Activated CD4-positive, alpha-beta memory T cell treated with anti-CD3 and anti-CD28 coated beads, Interleukin-2, amount 10 ng/mL, durations not matched to agents 7 days and 5 days (primary cell): Measurements from ENCODE around the gene ATP2B3. TPM values are rescaled to one million over a fixed set of nuclear protein-coding genes. Genes with fewer than 3 reads are reported as not detected.
A peak's percentile ranks its signal among the peaks of the same experiment; 100 is the strongest.
"Not testable (repeated sequence)": the region's sequence is repeated elsewhere in the genome, so short reads cannot be mapped to it uniquely, and the experiment has no call there.

ENCODE experiments used
- CTCF ChIA-PET: fragments of 350-600 bp; sonication (Branson Sonifier 250); formaldehyde crosslinking; loops from one replicate; lab custom pipeline; 2021; ENCODE audit warnings: antibody characterized with exemption, inconsistent platforms; lab: Charles Lee
- POLR2A ChIA-PET: fragments of 350-600 bp; sonication (Branson Sonifier 250); formaldehyde crosslinking; loops from one replicate; lab custom pipeline; 2021; ENCODE audit warnings: antibody characterized with exemption; lab: Charles Lee
- DNase-seq: peaks from one replicate; pipeline ENCODE4 v3.0.0-alpha.2; 2020
- H3K27ac Mint-ChIP-seq: one replicate; pipeline ENCODE4 v1.8.0; 2021; ENCODE audit warnings: mild to moderate bottlenecking, mixed read lengths
- H3K27me3 Mint-ChIP-seq: one replicate; pipeline ENCODE4 v1.8.0; 2021; ENCODE audit warnings: mixed read lengths
- H3K36me3 Mint-ChIP-seq: one replicate; pipeline ENCODE4 v1.8.0; 2021; ENCODE audit warnings: low read depth, mixed read lengths
- H3K4me1 Mint-ChIP-seq: one replicate; pipeline ENCODE4 v1.8.0; 2021; ENCODE audit warnings: mixed read lengths
- H3K4me3 Mint-ChIP-seq: one replicate; pipeline ENCODE4 v1.8.0; 2021; ENCODE audit warnings: mild to moderate bottlenecking, mixed read lengths
- H3K9me3 Mint-ChIP-seq: one replicate; pipeline ENCODE4 v1.8.0; 2021; ENCODE audit warnings: mixed read lengths
- total RNA-seq, 2 experiments: library from RNA; stranded (reverse); gene quantifications; one replicate each; pipeline ENCODE4 v1.2.3, GENCODE V29; 2021

Gene ATP2B3
- total RNA-seq, 2 experiments from 2014 or later = not detected

- no peak for DNase-seq
- ChIA-PET POLR2A (interaction anchor here (2.8 kb wide), 1 partner anchor 8 kb away, joined by 14 read pairs; no protein-coding TSS in a partner anchor), CTCF (no interaction called here)
- H3K36me3 Mint-ChIP-seq = no peaks in the 10 kb centered on the region
- H3K27me3 Mint-ChIP-seq = no peaks in the 10 kb centered on the region
- H3K4me3 Mint-ChIP-seq = peak overlapping the region; percentile 21
- H3K4me1 Mint-ChIP-seq = peaks cover 52% of the 10 kb centered on the region
- H3K9me3 Mint-ChIP-seq = no peaks in the 10 kb centered on the region
- no peak overlapping the region for H3K27ac Mint-ChIP-seq
Measured at GRCh38 chrX:153601511-153602110, 84.2 kb downstream of the ATP2B3 start.

GRCh38 chrX:153602601-153603000 lies 85.2 kb downstream of the ATP2B3 start:
- Mint-ChIP-seq H3K4me1 (peaks cover 43% of the 10 kb centered on the region), H3K27me3 (peaks cover 2% of the 10 kb centered on the region), H3K4me3 (no peak overlapping the region), H3K9me3 (no peaks in the 10 kb centered on the region), H3K27ac (no peak overlapping the region), H3K36me3 (no peaks in the 10 kb centered on the region)
- POLR2A ChIA-PET = no interaction called here
- DNase-seq = no peak
- CTCF ChIA-PET = no interaction called here

- no peaks in the 10 kb centered on the region for H3K9me3 Mint-ChIP-seq
- peaks cover 37% of the 10 kb centered on the region for H3K4me1 Mint-ChIP-seq
- CTCF ChIA-PET = no interaction called here
Measured at GRCh38 chrX:153603131-153603656, 85.8 kb downstream of the ATP2B3 start.

GRCh38 chrX:153604666-153605380 lies 87.4 kb downstream of the ATP2B3 start:
- not testable (repeated sequence) for H3K27me3 Mint-ChIP-seq, H3K9me3 Mint-ChIP-seq, H3K36me3 Mint-ChIP-seq, DNase-seq, H3K27ac Mint-ChIP-seq, H3K4me3 Mint-ChIP-seq
- H3K4me1 Mint-ChIP-seq = peaks cover 38% of the 10 kb centered on the region
- ChIA-PET POLR2A (interaction anchor here (1.2 kb wide), 1 partner anchor 12 kb away, joined by 3 read pairs; no protein-coding TSS in a partner anchor), CTCF (interaction anchor here (1.5 kb wide), 1 partner anchor 63 kb away, joined by 3 read pairs; no protein-coding TSS in a partner anchor)

More at GRCh38 chrX:153603131-153603656, 85.8 kb downstream of the ATP2B3 start:
- Mint-ChIP-seq H3K36me3 (no peaks in the 10 kb centered on the region), H3K27ac (no peak overlapping the region), H3K27me3 (peaks cover 2% of the 10 kb centered on the region), H3K4me3 (no peak overlapping the region)
- DNase-seq = no peak
- POLR2A ChIA-PET = no interaction called here

- POLR2A ChIA-PET = interaction anchor here (1.2 kb wide), 1 partner anchor 10 kb away, joined by 3 read pairs; no protein-coding TSS in a partner anchor
- Mint-ChIP-seq H3K36me3 (no peaks in the 10 kb centered on the region), H3K27me3 (peaks cover 9% of the 10 kb centered on the region), H3K4me1 (peaks cover 25% of the 10 kb centered on the region), H3K9me3 (no peaks in the 10 kb centered on the region), H3K4me3 (no peak overlapping the region), H3K27ac (no peak overlapping the region)
- DNase-seq = no peak
- CTCF ChIA-PET = interaction anchor here (0.6 to 1.2 kb wide), 2 partner anchors 10 to 60 kb away, joined by 3 to 4 read pairs; no protein-coding TSS in a partner anchor
Measured at GRCh38 chrX:153606503-153606902, 89.1 kb downstream of the ATP2B3 start.

- Mint-ChIP-seq H3K4me1 (peaks cover 18% of the 10 kb centered on the region), H3K27me3 (peaks cover 11% of the 10 kb centered on the region), H3K27ac (no peak overlapping the region), H3K4me3 (no peak overlapping the region), H3K36me3 (no peaks in the 10 kb centered on the region), H3K9me3 (no peaks in the 10 kb centered on the region)
- CTCF ChIA-PET = interaction anchor here (1.4 to 2.8 kb wide), 3 partner anchors 55 to 69 kb away, joined by 3 to 17 read pairs (median 3); no protein-coding TSS in a partner anchor
- DNase-seq = no peak
- POLR2A ChIA-PET = no interaction called here
Measured at GRCh38 chrX:153608376-153608775, 90.9 kb downstream of the ATP2B3 start.

GRCh38 chrX:153608806-153609205 lies 91.4 kb downstream of the ATP2B3 start:
- Mint-ChIP-seq H3K9me3 (no peaks in the 10 kb centered on the region), H3K27me3 (peaks cover 13% of the 10 kb centered on the region), H3K4me1 (peaks cover 13% of the 10 kb centered on the region), H3K27ac (no peak overlapping the region), H3K4me3 (no peak overlapping the region), H3K36me3 (no peaks in the 10 kb centered on the region)
- POLR2A ChIA-PET = interaction anchor here (1.7 kb wide), 1 partner anchor 9 kb away, joined by 14 read pairs; the partner anchor contains the start of gene CCNQ
- no peak for DNase-seq
- CTCF ChIA-PET = interaction anchor here (1.1 to 2.8 kb wide), 9 partner anchors 9 to 578 kb away, joined by 3 to 24 read pairs (median 5); partner anchors contain the start of genes CCNQ and DUSP9

GRCh38 chrX:153609917-153610835 lies 92.7 kb downstream of the ATP2B3 start:
- POLR2A ChIA-PET = interaction anchor here (0.8 to 1.7 kb wide), 2 partner anchors 10 to 27 kb away, joined by 4 to 14 read pairs; partner anchors contain the start of gene CCNQ
- Mint-ChIP-seq H3K27ac (no peak overlapping the region), H3K4me1 (peaks cover 14% of the 10 kb centered on the region), H3K27me3 (peaks cover 16% of the 10 kb centered on the region), H3K9me3 (no peaks in the 10 kb centered on the region), H3K4me3 (peak overlapping the region; percentile 71), H3K36me3 (no peaks in the 10 kb centered on the region)
- peak; percentile 72 for DNase-seq
- CTCF ChIA-PET = interaction anchor here (0.6 to 2.8 kb wide), 18 partner anchors 11 to 669 kb away, joined by 3 to 24 read pairs (median 3); partner anchors contain the start of genes CCNQ, DUSP9 and PNCK

- DNase-seq = no peak
- no peaks in the 10 kb centered on the region for H3K36me3 Mint-ChIP-seq
- H3K27ac Mint-ChIP-seq = no peak overlapping the region
- no peaks in the 10 kb centered on the region for H3K9me3 Mint-ChIP-seq
- peaks cover 18% of the 10 kb centered on the region for H3K27me3 Mint-ChIP-seq
- POLR2A ChIA-PET = no interaction called here
- H3K4me1 Mint-ChIP-seq = peaks cover 15% of the 10 kb centered on the region
- CTCF ChIA-PET = interaction anchor here (2.1 to 2.8 kb wide), 2 partner anchors 52 to 57 kb away, joined by 13 to 17 read pairs; no protein-coding TSS in a partner anchor
- H3K4me3 Mint-ChIP-seq = no peak overlapping the region
Measured at GRCh38 chrX:153610836-153611213, 93.4 kb downstream of the ATP2B3 start.

- POLR2A ChIA-PET = no interaction called here
- H3K4me1 Mint-ChIP-seq = peaks cover 15% of the 10 kb centered on the region
Measured at GRCh38 chrX:153611298-153612095, 94.1 kb downstream of the ATP2B3 start.

GRCh38 chrX:153612413-153612812 lies 95.0 kb downstream of the ATP2B3 start:
- Mint-ChIP-seq H3K4me3 (no peak overlapping the region), H3K9me3 (no peaks in the 10 kb centered on the region), H3K4me1 (peaks cover 15% of the 10 kb centered on the region), H3K36me3 (no peaks in the 10 kb centered on the region), H3K27me3 (peaks cover 21% of the 10 kb centered on the region), H3K27ac (no peak overlapping the region)
- no peak for DNase-seq
- CTCF ChIA-PET = no interaction called here
- POLR2A ChIA-PET = no interaction called here

More at GRCh38 chrX:153611298-153612095, 94.1 kb downstream of the ATP2B3 start:
- Mint-ChIP-seq H3K36me3 (no peaks in the 10 kb centered on the region), H3K4me3 (no peak overlapping the region), H3K9me3 (no peaks in the 10 kb centered on the region), H3K27ac (no peak overlapping the region), H3K27me3 (peaks cover 21% of the 10 kb centered on the region)
- CTCF ChIA-PET = no interaction called here
- DNase-seq = no peak
